Breast epithelium (tissue), 4 donors: ENCODE results near the gene PIEZO1. TPM values are rescaled to one million over a fixed set of nuclear protein-coding genes. Genes with fewer than 3 reads are reported as not detected.
"Not testable (repeated sequence)": the region's sequence is repeated elsewhere in the genome, so short reads cannot be mapped to it uniquely, and the experiment has no call there.

Source experiments
- DNase-seq, 2 donors: peaks; one replicate each; pipeline ENCODE4 v3.0.0-alpha.2; 2019; ENCODE audit warnings: low spot score in 2 of 2
- H3K27ac ChIP-seq, 2 donors: fragments of 200-600 bp; sonication (generic) in 1 of 2; one replicate each; pipeline ENCODE4 v1.5.1; 2016 to 2019; ENCODE audit warnings: mild to moderate bottlenecking in 1 of 2
- H3K27me3 ChIP-seq, 2 donors: fragments of 200-600 bp; sonication (generic) in 1 of 2; one replicate each; pipeline versions ENCODE4 v1.5.1 to v1.6.0; 2017 to 2019; ENCODE audit warnings: control low read depth in 1 of 2, mild to moderate bottlenecking in 1 of 2
- H3K36me3 ChIP-seq: fragments of 200-600 bp; one replicate; pipeline ENCODE4 v1.5.1; 2019
- H3K4me1 ChIP-seq, 2 donors: fragments of 200-600 bp; sonication (generic); one replicate each; pipeline ENCODE4 v1.5.1; 2016 to 2019; ENCODE audit warnings: control low read depth in 1 of 2
- H3K4me3 ChIP-seq, 3 donors: fragments of 200-600 bp; sonication (generic); 1 replicate in 2 of 3; 2 replicates in 1 of 3; pipeline ENCODE4 v1.5.1; 2016 to 2019; ENCODE audit warnings: mild to moderate bottlenecking in 3 of 3, moderate library complexity in 2 of 3
- H3K9me3 ChIP-seq, 2 donors: fragments of 200-600 bp; sonication (generic) in 1 of 2; one replicate each; pipeline ENCODE4 v1.5.1; 2016 to 2019; ENCODE audit warnings: control low read depth in 1 of 2
- POLR2A ChIP-seq: fragments of 450-650 bp; IDR thresholded peaks from one replicate; pipeline ENCODE4 v1.6.1; 2016; ENCODE audit warnings: antibody characterized with exemption, mild to moderate bottlenecking, moderate library complexity
- POLR2AphosphoS5 ChIP-seq, 3 donors: sonication (generic); formaldehyde crosslinking; IDR thresholded peaks; one replicate each; pipeline ENCODE4 v1.6.1; 2017; ENCODE audit warnings: antibody characterized with exemption in 3 of 3
- intact Hi-C: fragments of 100-400 bp; cut with DNase I; formaldehyde crosslinking; loops from one replicate; pipeline ENCODE4 v1.15.1; 2023; ENCODE audit warnings: low total_unique reads
- total RNA-seq, 3 donors: library from RNA; depleted of rRNA; stranded (reverse); fragments of >200 nt; gene quantifications; one replicate each; pipeline ENCODE4 v1.1.0, GENCODE V29; 2016
- TF ChIP-seq, protein P1 (sequence below), 3 donors: fragments of 450-650 bp; IDR thresholded peaks; one replicate each; pipeline ENCODE4 v1.5.1; 2016 to 2017; ENCODE audit warnings: antibody characterized with exemption in 3 of 3, mild to moderate bottlenecking in 3 of 3, moderate library complexity in 3 of 3

The PIEZO1 gene
- total RNA-seq, 3 donors from 2014 or later: 90.7 to 181 (median 135) TPM

DNA sequence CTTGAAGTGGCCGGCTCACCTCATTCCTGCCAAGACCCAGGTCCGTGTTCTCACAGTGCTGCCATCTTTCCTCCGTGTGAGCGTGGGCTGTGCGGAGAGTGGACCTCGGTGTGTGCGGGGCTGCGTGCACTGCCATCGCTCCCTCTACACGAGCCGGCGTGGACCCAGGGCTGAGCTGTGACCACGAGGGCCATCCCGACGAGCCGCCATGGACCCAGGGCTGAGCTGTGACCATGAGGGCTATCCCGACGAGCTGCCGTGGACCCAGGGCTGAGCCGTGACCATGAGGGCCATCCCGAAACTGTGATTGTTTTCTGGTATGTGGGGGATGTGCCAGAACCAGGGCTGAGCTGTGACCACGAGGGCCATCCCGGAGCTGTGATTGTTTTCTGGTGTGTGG lies 113.2 kb downstream of the PIEZO1 start:
- no peaks in the 10 kb centered on the region for H3K36me3 ChIP-seq
- TF ChIP-seq POLR2AphosphoS5 (IDR thresholded peaks at IDR 0.05) (no peak), POLR2A (no peak)
- TF ChIP-seq, protein P1, sequence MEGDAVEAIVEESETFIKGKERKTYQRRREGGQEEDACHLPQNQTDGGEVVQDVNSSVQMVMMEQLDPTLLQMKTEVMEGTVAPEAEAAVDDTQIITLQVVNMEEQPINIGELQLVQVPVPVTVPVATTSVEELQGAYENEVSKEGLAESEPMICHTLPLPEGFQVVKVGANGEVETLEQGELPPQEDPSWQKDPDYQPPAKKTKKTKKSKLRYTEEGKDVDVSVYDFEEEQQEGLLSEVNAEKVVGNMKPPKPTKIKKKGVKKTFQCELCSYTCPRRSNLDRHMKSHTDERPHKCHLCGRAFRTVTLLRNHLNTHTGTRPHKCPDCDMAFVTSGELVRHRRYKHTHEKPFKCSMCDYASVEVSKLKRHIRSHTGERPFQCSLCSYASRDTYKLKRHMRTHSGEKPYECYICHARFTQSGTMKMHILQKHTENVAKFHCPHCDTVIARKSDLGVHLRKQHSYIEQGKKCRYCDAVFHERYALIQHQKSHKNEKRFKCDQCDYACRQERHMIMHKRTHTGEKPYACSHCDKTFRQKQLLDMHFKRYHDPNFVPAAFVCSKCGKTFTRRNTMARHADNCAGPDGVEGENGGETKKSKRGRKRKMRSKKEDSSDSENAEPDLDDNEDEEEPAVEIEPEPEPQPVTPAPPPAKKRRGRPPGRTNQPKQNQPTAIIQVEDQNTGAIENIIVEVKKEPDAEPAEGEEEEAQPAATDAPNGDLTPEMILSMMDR (IDR thresholded peaks at IDR 0.05): no peak

DNA sequence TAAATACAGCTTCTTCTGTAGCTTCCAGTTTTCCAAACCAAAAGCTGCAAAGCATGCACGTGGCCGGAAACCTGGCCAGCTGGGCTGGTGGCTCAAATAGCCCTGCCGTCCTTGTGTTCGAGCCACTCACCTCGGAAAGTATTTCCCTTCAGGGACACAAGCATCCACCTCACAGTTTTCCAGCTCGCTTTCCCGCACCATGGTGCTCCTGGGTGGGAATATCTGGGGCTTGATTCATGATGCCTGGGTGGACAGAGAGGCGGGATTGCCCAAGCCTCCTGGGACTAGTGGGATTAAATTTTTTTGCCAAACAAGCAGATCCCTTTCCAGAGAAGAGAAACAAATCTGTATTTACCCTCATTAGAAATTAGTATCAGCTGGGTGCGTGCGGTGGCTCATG lies 115.0 kb downstream of the PIEZO1 start:
- H3K4me3 ChIP-seq: no peak overlapping the region
- TF ChIP-seq POLR2AphosphoS5 (IDR thresholded peaks at IDR 0.05): no peak
- TF ChIP-seq, protein P1 (IDR thresholded peaks at IDR 0.05): no peak
- no peak for TF ChIP-seq POLR2A
- intact Hi-C loops: no loop called here
- no peaks in the 10 kb centered on the region for H3K27me3 ChIP-seq
- no peaks in the 10 kb centered on the region for H3K36me3 ChIP-seq
- H3K27ac ChIP-seq: no peak overlapping the region
- no peak for DNase-seq
- no peaks in the 10 kb centered on the region for H3K9me3 ChIP-seq
- no peaks in the 10 kb centered on the region for H3K4me1 ChIP-seq

More for the DNA sequence above, 113.2 kb downstream of the PIEZO1 start:
- Histone ChIP-seq H3K27ac (no peak overlapping the region), H3K4me3 (no peak overlapping the region), H3K9me3 (no peaks in the 10 kb centered on the region), H3K4me1 (no peaks in the 10 kb centered on the region), H3K27me3 (peaks cover 0 to 2% of the 10 kb centered on the region in 2 donors)
- no peak for DNase-seq
- intact Hi-C loops: no loop called here

DNA sequence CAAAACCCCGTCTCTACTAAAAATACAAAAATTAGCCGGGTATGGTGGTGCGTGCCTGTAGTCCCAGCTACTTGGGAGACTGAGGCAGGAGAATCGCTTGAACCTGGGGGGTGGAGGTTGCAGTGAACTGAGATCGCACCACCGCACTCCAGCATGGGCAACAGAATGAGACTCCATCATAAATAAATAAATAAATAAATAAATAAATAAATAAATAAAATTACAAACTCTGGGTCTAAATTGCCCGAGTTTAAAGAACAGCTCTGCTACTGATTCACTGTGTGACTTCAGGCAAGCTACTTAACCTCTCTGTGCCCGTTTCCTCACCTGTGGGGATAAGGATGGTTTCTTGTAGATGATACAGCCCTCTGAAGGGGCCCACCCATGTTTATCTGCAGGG lies 115.5 kb downstream of the PIEZO1 start:
- intact Hi-C loops, H3K4me3 ChIP-seq, H3K9me3 ChIP-seq, H3K27ac ChIP-seq, H3K36me3 ChIP-seq, H3K4me1 ChIP-seq, DNase-seq, H3K27me3 ChIP-seq: not testable (repeated sequence)

DNA sequence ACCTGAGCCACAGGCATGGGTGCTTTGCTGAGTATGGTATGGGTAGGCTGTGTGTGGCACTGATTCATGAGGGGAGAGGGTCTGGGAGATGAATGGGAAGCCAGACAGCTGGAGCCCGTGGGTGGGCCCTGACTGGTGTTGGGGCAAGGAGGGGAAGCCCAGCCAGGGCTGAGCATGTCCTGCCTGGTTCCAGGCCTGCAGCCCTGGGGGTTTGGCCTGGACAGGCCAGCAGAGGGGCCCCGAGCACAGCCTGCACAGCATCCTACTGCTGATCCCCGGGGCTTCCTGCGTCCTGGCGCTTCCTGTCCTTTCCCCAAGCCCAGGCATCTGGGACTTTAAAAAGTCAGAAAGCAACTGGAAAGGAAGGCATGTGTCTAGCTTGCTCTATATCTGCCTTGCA lies 117.6 kb downstream of the PIEZO1 start:
- Histone ChIP-seq H3K4me1 (no peaks in the 10 kb centered on the region), H3K36me3 (no peaks in the 10 kb centered on the region), H3K27me3 (no peaks in the 10 kb centered on the region), H3K4me3 (no peak overlapping the region), H3K9me3 (no peaks in the 10 kb centered on the region), H3K27ac (no peak overlapping the region)
- intact Hi-C loops: no loop called here
- TF ChIP-seq POLR2A (no peak), POLR2AphosphoS5 (IDR thresholded peaks at IDR 0.05) (no peak)
- TF ChIP-seq, protein P1 (IDR thresholded peaks at IDR 0.05): no peak
- no peak for DNase-seq

DNA sequence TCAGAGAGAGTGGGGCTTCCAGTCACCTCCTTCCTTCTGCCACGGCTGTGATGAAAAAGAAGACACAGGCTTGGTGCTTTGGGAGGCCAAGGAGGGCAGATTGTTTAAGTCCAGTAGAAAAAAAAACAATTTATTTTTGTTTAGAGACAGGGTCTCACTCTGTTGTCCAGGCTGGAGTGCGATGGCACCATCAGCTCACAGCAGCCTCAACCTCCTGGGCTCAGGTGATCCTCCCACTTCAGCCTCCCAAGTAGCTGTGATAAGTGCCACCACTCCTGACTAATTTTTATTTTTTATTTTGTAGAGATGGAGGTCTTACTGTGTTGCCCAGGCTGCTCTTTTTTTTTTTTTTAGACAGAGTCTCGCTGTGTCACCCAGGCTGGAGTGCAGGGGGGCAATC lies 119.5 kb downstream of the PIEZO1 start:
- Histone ChIP-seq H3K9me3 (no peaks in the 10 kb centered on the region), H3K4me1 (no peaks in the 10 kb centered on the region), H3K4me3 (no peak overlapping the region), H3K27ac (no peak overlapping the region), H3K36me3 (no peaks in the 10 kb centered on the region), H3K27me3 (no peaks in the 10 kb centered on the region)
- TF ChIP-seq POLR2AphosphoS5 (IDR thresholded peaks at IDR 0.05): no peak
- no peak for TF ChIP-seq POLR2A
- TF ChIP-seq, protein P1 (IDR thresholded peaks at IDR 0.05): no peak
- intact Hi-C loops: no loop called here
- DNase-seq: no peak

Other genes starting within 250 kb of the PIEZO1 start
- gene ZC3H18, start 214.8 kb downstream of the PIEZO1 start, total RNA-seq: 10 to 100 TPM; 12.5 to 14.9 (median 13.3) TPM
- not detected for gene IL17C, start 146.6 kb downstream of the PIEZO1 start, total RNA-seq
- 100 to 1,000 TPM; 138 to 194 (median 180) TPM for gene CYBA, start 134.2 kb downstream of the PIEZO1 start, total RNA-seq
- gene MVD, start 122.1 kb downstream of the PIEZO1 start, total RNA-seq: 10 to 100 TPM; 17.4 to 21.3 (median 19.0) TPM
- gene SNAI3, start 98.7 kb downstream of the PIEZO1 start, total RNA-seq: under 1 TPM; 0.66 to 0.96 (median 0.73) TPM
- gene RNF166, start 78.8 kb downstream of the PIEZO1 start, total RNA-seq: 10 to 100 TPM; 19.2 to 22.0 (median 21.9) TPM
- 1 to 10 TPM; 7.3 to 8.2 (median 7.8) TPM for gene CTU2, start 78.7 kb downstream of the PIEZO1 start, total RNA-seq
- 1 to 10 TPM; 1.3 to 3.3 (median 3.2) TPM for gene CDT1, start 18.6 kb upstream of the PIEZO1 start, total RNA-seq
- 100 to 1,000 TPM in 2 of 3 donors, 10 to 100 TPM in 1; 93.8 to 152 (median 126) TPM for gene APRT, start 26.7 kb upstream of the PIEZO1 start, total RNA-seq
- gene GALNS, start 71.7 kb upstream of the PIEZO1 start, total RNA-seq: 10 to 100 TPM; 16.2 to 29.5 (median 17.9) TPM
- gene TRAPPC2L, start 71.9 kb upstream of the PIEZO1 start, total RNA-seq: 10 to 100 TPM; 32.1 to 37.8 (median 34.4) TPM
- gene PABPN1L, start 81.4 kb upstream of the PIEZO1 start, total RNA-seq: not detected
- gene CBFA2T3, start 192.0 kb upstream of the PIEZO1 start, total RNA-seq: 1 to 10 TPM in 1 of 3 donors, under 1 TPM in 2; 0.64 to 2.3 (median 0.88) TPM